B cell (primary cell): Measurements from ENCODE around the gene PRPF19. TPM values are rescaled to one million over a fixed set of nuclear protein-coding genes. Genes with fewer than 3 reads are reported as not detected.

Experiments used
- ATAC-seq: fragments of 200-7000 bp; cut with Tn5 transposase; one replicate; pipeline ENCODE4 v1.10.0; 2021; ENCODE audit warnings: low read depth, mild to moderate bottlenecking, moderate number of reproducible peaks, moderate library complexity
- CTCF ChIA-PET: fragments of 350-600 bp; sonication (Branson Sonifier 250); formaldehyde crosslinking; loops from one replicate; lab custom pipeline; 2021; ENCODE audit warnings: antibody characterized with exemption, inconsistent platforms; lab: Charles Lee
- POLR2A ChIA-PET: fragments of 350-600 bp; sonication (Branson Sonifier 250); formaldehyde crosslinking; loops from one replicate; lab custom pipeline; 2021; ENCODE audit warnings: antibody characterized with exemption; lab: Charles Lee
- DNase-seq: peaks from one replicate; pipeline ENCODE4 v3.0.0; 2013
- H2AFZ ChIP-seq: 2 replicates; pipeline ENCODE4 v1.6.1; 2012; ENCODE audit warnings: mild to moderate bottlenecking, low read depth, low read length; ENCODE audit not compliant: insufficient read depth, poor library complexity, severe bottlenecking
- H3K27ac ChIP-seq, 2 donors: 1 replicate in 1 of 2; 2 replicates in 1 of 2; pipeline ENCODE4 v1.5.1; 2012 to 2013; ENCODE audit warnings: low read length in 2 of 2, mild to moderate bottlenecking in 2 of 2, moderate library complexity in 1 of 2
- H3K27me3 ChIP-seq, 4 experiments: fragments of 200-600 bp in 1 of 4; sonication (generic) in 1 of 4; replicated peaks in 1 of 4; 1 replicate in 2 of 4; 2 replicates in 2 of 4; pipeline versions ENCODE4 v1.6.1 to v1.7.0; 2013 to 2016; ENCODE audit warnings: low read length in 3 of 4, mild to moderate bottlenecking in 2 of 4, mixed read lengths in 1 of 4, moderate library complexity in 1 of 4; ENCODE audit not compliant: insufficient read depth in 4 of 4, control insufficient read depth in 3 of 4; ENCODE audit errors: control extremely low read depth in 1 of 4
- H3K36me3 ChIP-seq, 2 experiments: replicated peaks in 1 of 2; 1 replicate in 1 of 2; 2 replicates in 1 of 2; pipeline versions ENCODE4 v1.6.1 to v1.7.1; 2013; ENCODE audit warnings: low read length in 1 of 2; ENCODE audit not compliant: insufficient read depth in 2 of 2, control insufficient read depth in 1 of 2; ENCODE audit errors: control extremely low read depth in 1 of 2, extremely low read depth in 1 of 2
- H3K4me1 ChIP-seq, 2 donors: fragments of 200-600 bp in 1 of 2; sonication (generic) in 1 of 2; 1 replicate in 1 of 2; 2 replicates in 1 of 2; pipeline versions ENCODE4 v1.5.1 to v1.6.1; 2013 to 2017; ENCODE audit warnings: low read length in 2 of 2; ENCODE audit not compliant: control insufficient read depth in 2 of 2, insufficient read depth in 2 of 2
- H3K4me2 ChIP-seq: replicated peaks from 2 replicates; pipeline ENCODE3; 2012; ENCODE audit warnings: mild to moderate bottlenecking, low read depth, low read length; ENCODE audit not compliant: poor library complexity, severe bottlenecking
- H3K4me3 ChIP-seq, 5 experiments: fragments of 200-600 bp in 1 of 5; sonication (generic) in 1 of 5; 1 replicate in 3 of 5; 2 replicates in 2 of 5; pipeline versions ENCODE4 v1.5.1 to v1.7.0; 2011 to 2016; ENCODE audit warnings: low read length in 4 of 5, mild to moderate bottlenecking in 4 of 5, low read depth in 2 of 5, control low read depth in 1 of 5, moderate library complexity in 1 of 5; ENCODE audit not compliant: insufficient read depth in 1 of 5; ENCODE audit errors: control extremely low read depth in 1 of 5, extremely low read depth in 1 of 5
- H3K79me2 ChIP-seq: fragments of 200-600 bp; sonication (generic); one replicate; pipeline ENCODE4 v1.6.0; 2016; ENCODE audit warnings: low read length; ENCODE audit not compliant: control insufficient read depth, insufficient read depth
- H3K9ac ChIP-seq: fragments of 200-600 bp; sonication (generic); 2 replicates; pipeline ENCODE4 v1.6.1; 2017; ENCODE audit warnings: mild to moderate bottlenecking, low read length, moderate library complexity
- H3K9me3 ChIP-seq, 3 donors: one replicate each; pipeline versions ENCODE4 v1.6.1 to v1.7.1; 2013; ENCODE audit warnings: low read length in 2 of 3; ENCODE audit not compliant: control insufficient read depth in 2 of 3, insufficient read depth in 1 of 3; ENCODE audit errors: control extremely low read depth in 1 of 3
- H4K20me1 ChIP-seq: 2 replicates; pipeline ENCODE4 v1.6.0; 2012; ENCODE audit warnings: mild to moderate bottlenecking, low read length; ENCODE audit not compliant: insufficient read depth, control insufficient read depth, poor library complexity, severe bottlenecking
- H3K27ac Mint-ChIP-seq: one replicate; pipeline ENCODE4 v1.8.0; 2021; ENCODE audit warnings: mixed read lengths
- H3K27me3 Mint-ChIP-seq: one replicate; pipeline ENCODE4 v1.8.0; 2021; ENCODE audit warnings: mixed read lengths
- H3K4me1 Mint-ChIP-seq: one replicate; pipeline ENCODE4 v1.8.0; 2021; ENCODE audit warnings: mixed read lengths
- H3K4me3 Mint-ChIP-seq: one replicate; pipeline ENCODE4 v1.8.0; 2021; ENCODE audit warnings: mixed read lengths
- H3K9me3 Mint-ChIP-seq: one replicate; pipeline ENCODE4 v1.8.0; 2022; ENCODE audit warnings: mixed read lengths; ENCODE audit not compliant: insufficient read depth
- EZH2 ChIP-seq: IDR thresholded peaks from 2 replicates; pipeline ENCODE4 v1.6.1; 2012; ENCODE audit warnings: borderline replicate concordance, low read depth, mild to moderate bottlenecking, moderate library complexity, low read length; ENCODE audit not compliant: insufficient read depth, poor library complexity, severe bottlenecking
- WGBS: methylation state at CpG from one replicate; pipeline ENCODE4 v1.1.5; 2013; ENCODE audit warnings: missing lambda C conversion rate; ENCODE audit not compliant: insufficient coverage; 5-methylcytosine and 5-hydroxymethylcytosine counted together
- intact Hi-C: fragments of 100-400 bp; cut with micrococcal nuclease; formaldehyde crosslinking; loops from one replicate; pipeline ENCODE4 v1.10.0; 2022
- polyA plus RNA-seq: library from polyadenylated mRNA; depleted of rRNA; stranded (reverse); fragments of >200 nt; gene quantifications from 2 replicates; pipeline ENCODE4 v1.2.3, GENCODE V29; 2012
- total RNA-seq, 2 donors: library from RNA; stranded (reverse); fragments of 120-200 nt in 1 of 2; gene quantifications; 1 replicate in 1 of 2; 2 replicates in 1 of 2; pipeline versions ENCODE4 v1.2.3 to v1.2.4, GENCODE V29; 2013 to 2022
- TF ChIP-seq, protein P1 (sequence below): fragments of 200-600 bp; IDR thresholded peaks from one replicate; pipeline ENCODE4 v1.8.0; 2022; ENCODE audit warnings: antibody characterized with exemption, mild to moderate bottlenecking

The PRPF19 gene
- total and polyA plus RNA-seq, 2 donors (not counting 1 experiment from before 2014, with no cell fraction given), result 41.8 to 89.9 TPM

DNA sequence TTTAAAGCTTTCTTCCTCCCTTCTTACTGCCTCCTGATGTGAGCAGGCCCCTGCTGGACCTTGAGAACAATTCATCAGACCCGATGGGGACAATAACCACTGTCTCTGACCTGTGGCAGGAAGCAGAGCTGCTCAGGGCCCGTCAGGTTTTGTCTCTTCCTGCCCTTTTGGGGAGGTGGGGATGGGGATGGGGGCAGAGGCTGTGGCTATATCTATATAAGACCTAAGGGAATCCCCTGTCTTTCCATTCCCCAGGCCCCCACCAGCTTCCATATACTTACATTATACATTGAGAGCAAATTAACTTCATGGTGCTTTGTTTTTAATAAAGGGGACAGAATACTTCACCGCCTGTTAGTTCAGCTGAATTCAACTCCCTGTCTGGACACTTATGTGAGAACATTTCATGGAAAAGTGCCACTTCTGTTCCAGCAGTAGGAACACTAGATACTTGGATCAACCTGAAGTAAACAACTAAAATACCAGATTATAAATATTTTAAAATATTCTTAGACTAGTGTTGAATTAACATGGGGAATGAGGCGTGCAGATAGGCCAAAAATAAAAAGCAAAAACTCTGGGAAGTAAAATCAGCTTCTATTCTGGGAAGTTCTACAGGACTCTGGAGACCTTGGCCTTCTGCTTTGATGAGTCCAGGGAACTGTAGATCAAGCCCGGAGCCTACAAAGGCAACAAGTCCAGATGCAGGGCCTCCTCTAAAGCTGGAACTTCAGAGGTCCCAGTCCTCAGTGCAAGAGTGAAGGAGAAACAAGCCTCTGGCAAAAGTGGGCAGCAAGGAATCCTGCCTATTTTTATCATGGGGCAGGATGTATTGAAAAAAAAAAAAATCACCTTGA lies 27.9 kb downstream of the PRPF19 start:
- Histone ChIP-seq H3K27ac (no peak overlapping the region), H3K4me2 (no peak overlapping the region), H3K79me2 (no peaks in the 10 kb centered on the region), H3K4me3 (no peak overlapping the region), H4K20me1 (no peaks in the 10 kb centered on the region), H3K9ac (no peak overlapping the region), H3K36me3 (peaks cover 0 to 20% of the 10 kb centered on the region in 2 experiments), H2AFZ (no peak overlapping the region), H3K9me3 (no peaks in the 10 kb centered on the region), H3K4me1 (no peaks in the 10 kb centered on the region), H3K27me3 (no peaks in the 10 kb centered on the region)
- ATAC-seq (no peak), DNase-seq (no peak)
- H3K27me3 Mint-ChIP-seq, result no peaks in the 10 kb centered on the region
- 93% methylated on average over 3 of the region's 5 CpGs for WGBS
- H3K4me3 Mint-ChIP-seq, result no peak overlapping the region
- no peak for TF ChIP-seq EZH2
- TF ChIP-seq, protein P1, sequence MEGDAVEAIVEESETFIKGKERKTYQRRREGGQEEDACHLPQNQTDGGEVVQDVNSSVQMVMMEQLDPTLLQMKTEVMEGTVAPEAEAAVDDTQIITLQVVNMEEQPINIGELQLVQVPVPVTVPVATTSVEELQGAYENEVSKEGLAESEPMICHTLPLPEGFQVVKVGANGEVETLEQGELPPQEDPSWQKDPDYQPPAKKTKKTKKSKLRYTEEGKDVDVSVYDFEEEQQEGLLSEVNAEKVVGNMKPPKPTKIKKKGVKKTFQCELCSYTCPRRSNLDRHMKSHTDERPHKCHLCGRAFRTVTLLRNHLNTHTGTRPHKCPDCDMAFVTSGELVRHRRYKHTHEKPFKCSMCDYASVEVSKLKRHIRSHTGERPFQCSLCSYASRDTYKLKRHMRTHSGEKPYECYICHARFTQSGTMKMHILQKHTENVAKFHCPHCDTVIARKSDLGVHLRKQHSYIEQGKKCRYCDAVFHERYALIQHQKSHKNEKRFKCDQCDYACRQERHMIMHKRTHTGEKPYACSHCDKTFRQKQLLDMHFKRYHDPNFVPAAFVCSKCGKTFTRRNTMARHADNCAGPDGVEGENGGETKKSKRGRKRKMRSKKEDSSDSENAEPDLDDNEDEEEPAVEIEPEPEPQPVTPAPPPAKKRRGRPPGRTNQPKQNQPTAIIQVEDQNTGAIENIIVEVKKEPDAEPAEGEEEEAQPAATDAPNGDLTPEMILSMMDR, result no peak
- ChIA-PET POLR2A (no interaction called here), CTCF (no interaction called here)
- intact Hi-C loops, result no loop called here
- H3K4me1 Mint-ChIP-seq, result no peaks in the 10 kb centered on the region
- no peak overlapping the region for H3K27ac Mint-ChIP-seq
- no peaks in the 10 kb centered on the region for H3K9me3 Mint-ChIP-seq

DNA sequence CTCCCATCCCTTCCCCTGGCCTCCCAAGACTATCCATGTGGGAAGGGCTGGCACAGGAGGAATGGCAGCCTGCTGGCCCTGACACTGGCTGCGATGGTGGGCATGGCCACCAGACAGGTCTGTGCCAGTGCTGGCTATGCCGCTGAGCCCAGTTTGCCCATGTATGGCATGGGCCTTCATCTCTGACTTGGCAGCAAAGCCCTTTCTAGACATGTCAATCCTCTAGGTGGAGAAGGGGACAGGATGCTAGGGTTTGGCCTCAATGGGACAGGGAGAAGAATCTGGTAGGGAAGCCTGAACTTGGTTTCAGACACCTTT lies 30.3 kb downstream of the PRPF19 start:
- ATAC-seq (no peak), DNase-seq (no peak)
- Mint-ChIP-seq H3K4me3 (no peak overlapping the region), H3K9me3 (no peaks in the 10 kb centered on the region), H3K27ac (no peak overlapping the region), H3K4me1 (no peaks in the 10 kb centered on the region), H3K27me3 (no peaks in the 10 kb centered on the region)
- H3K27ac ChIP-seq, result no peak overlapping the region
- no peak for TF ChIP-seq EZH2
- TF ChIP-seq, protein P1, result no peak
- 100% methylated on average over 2 of the region's 2 CpGs for WGBS
- no peaks in the 10 kb centered on the region for H4K20me1 ChIP-seq
- no peak overlapping the region for H2AFZ ChIP-seq
- no peaks in the 10 kb centered on the region for H3K79me2 ChIP-seq
- no peak overlapping the region for H3K4me3 ChIP-seq
- H3K36me3 ChIP-seq, result peaks cover 0 to 20% of the 10 kb centered on the region in 2 experiments
- H3K9ac ChIP-seq, result no peak overlapping the region
- CTCF ChIA-PET, result interaction anchor here (0.6 to 2.1 kb wide), 3 partner anchors 22 to 417 kb away, joined by 3 to 6 read pairs (median 5); no protein-coding TSS in a partner anchor
- POLR2A ChIA-PET, result no interaction called here
- no peaks in the 10 kb centered on the region for H3K27me3 ChIP-seq
- H3K9me3 ChIP-seq, result no peaks in the 10 kb centered on the region
- intact Hi-C loops, result no loop called here
- no peak overlapping the region for H3K4me2 ChIP-seq
- no peaks in the 10 kb centered on the region for H3K4me1 ChIP-seq
